H9 (cell line): ENCODE data around the gene CXCL9. TPM values are rescaled to one million over a fixed set of nuclear protein-coding genes. Genes with fewer than 3 reads are reported as not detected.

Source experiments
- DNase-seq: peaks from one replicate; pipeline ENCODE4 v3.0.0-alpha.2; 2017
- H2AFZ ChIP-seq: one replicate; pipeline ENCODE4 v1.6.1; 2013; ENCODE audit warnings: mild to moderate bottlenecking, low read length, control low read depth, moderate library complexity
- H2AK5ac ChIP-seq: 2 replicates; pipeline ENCODE4 v1.6.1; 2013; ENCODE audit warnings: low read length, control low read depth, mixed read lengths; ENCODE audit not compliant: insufficient read length
- H2BK120ac ChIP-seq: one replicate; pipeline ENCODE4 v1.6.1; 2013; ENCODE audit warnings: low read depth, mild to moderate bottlenecking, low read length, control low read depth, inconsistent platforms; ENCODE audit not compliant: poor library complexity, severe bottlenecking
- H2BK12ac ChIP-seq: 2 replicates; pipeline ENCODE4 v1.6.1; 2013; ENCODE audit warnings: low read length, control low read depth, mixed read lengths, low read depth; ENCODE audit not compliant: insufficient read length
- H2BK15ac ChIP-seq: 2 replicates; pipeline ENCODE4 v1.6.1; 2013; ENCODE audit warnings: low read depth, low read length, control low read depth
- H2BK20ac ChIP-seq: one replicate; pipeline ENCODE4 v1.6.1; 2013; ENCODE audit warnings: low read depth, mild to moderate bottlenecking, low read length, control low read depth, inconsistent platforms; ENCODE audit not compliant: poor library complexity, severe bottlenecking
- H2BK5ac ChIP-seq: 2 replicates; pipeline ENCODE4 v1.6.1; 2013; ENCODE audit warnings: low read length, control low read depth, mixed read lengths; ENCODE audit not compliant: insufficient read length
- H3K14ac ChIP-seq: 2 replicates; pipeline ENCODE4 v1.6.1; 2013; ENCODE audit warnings: low read length, control low read depth; ENCODE audit not compliant: insufficient read depth
- H3K18ac ChIP-seq: 2 replicates; pipeline ENCODE4 v1.6.1; 2013; ENCODE audit warnings: low read depth, mild to moderate bottlenecking, mixed read lengths, low read length, control low read depth; ENCODE audit not compliant: insufficient read length
- H3K23ac ChIP-seq: 2 replicates; pipeline ENCODE4 v1.6.1; 2013; ENCODE audit warnings: low read length, control low read depth, mixed read lengths, low read depth; ENCODE audit not compliant: insufficient read length
- H3K23me2 ChIP-seq: 2 replicates; pipeline ENCODE4 v1.6.1; 2013; ENCODE audit warnings: low read depth, mild to moderate bottlenecking, mixed read lengths, low read length, control low read depth; ENCODE audit not compliant: insufficient read length, poor library complexity, severe bottlenecking
- H3K27ac ChIP-seq: 2 replicates; pipeline ENCODE4 v1.5.1; 2013; ENCODE audit warnings: low read length, control low read depth, mixed read lengths, low read depth; ENCODE audit not compliant: insufficient read length
- H3K27me3 ChIP-seq: 2 replicates; pipeline ENCODE4 v1.6.1; 2013; ENCODE audit warnings: low read length, control low read depth, inconsistent platforms; ENCODE audit not compliant: insufficient read depth
- H3K4ac ChIP-seq: 2 replicates; pipeline ENCODE4 v1.6.1; 2013; ENCODE audit warnings: low read depth, mild to moderate bottlenecking, control low read depth, inconsistent platforms, low read length, moderate library complexity
- H3K4me1 ChIP-seq: 2 replicates; pipeline ENCODE4 v1.6.1; 2013; ENCODE audit warnings: low read length, control low read depth, inconsistent platforms; ENCODE audit not compliant: insufficient read depth
- H3K4me2 ChIP-seq: 2 replicates; pipeline ENCODE4 v1.6.1; 2013; ENCODE audit warnings: low read length, control low read depth, mixed read lengths; ENCODE audit not compliant: insufficient read length, insufficient read depth
- H3K56ac ChIP-seq: 2 replicates; pipeline ENCODE4 v1.6.1; 2013; ENCODE audit warnings: low read depth, mild to moderate bottlenecking, mixed read lengths, low read length, control low read depth; ENCODE audit not compliant: insufficient read length
- H3K79me1 ChIP-seq: 2 replicates; pipeline ENCODE4 v1.6.1; 2013; ENCODE audit warnings: low read depth, mild to moderate bottlenecking, moderate library complexity, low read length, control low read depth, inconsistent platforms; ENCODE audit not compliant: insufficient read depth, poor library complexity, severe bottlenecking
- H3K79me2 ChIP-seq: 2 replicates; pipeline ENCODE4 v1.6.1; 2013; ENCODE audit warnings: low read length, control low read depth, inconsistent platforms; ENCODE audit not compliant: insufficient read depth
- H3K9ac ChIP-seq: 2 replicates; pipeline ENCODE4 v1.6.1; 2013; ENCODE audit warnings: low read length, control low read depth, mixed read lengths; ENCODE audit not compliant: insufficient read length; ENCODE audit errors: extremely low read depth
- H3K9me3 ChIP-seq: one replicate; pipeline ENCODE4 v1.6.1; 2013; ENCODE audit warnings: low read depth, low read length, inconsistent platforms; ENCODE audit not compliant: control insufficient read depth
- H3T11ph ChIP-seq: one replicate; pipeline ENCODE4 v1.6.1; 2013; ENCODE audit warnings: mild to moderate bottlenecking, low read length, control low read depth, inconsistent platforms
- H4K20me1 ChIP-seq: one replicate; pipeline ENCODE4 v1.6.1; 2013; ENCODE audit not compliant: control insufficient read depth, insufficient read length, insufficient read depth
- H4K5ac ChIP-seq: 2 replicates; pipeline ENCODE4 v1.6.1; 2013; ENCODE audit warnings: low read depth, mild to moderate bottlenecking, mixed read lengths, low read length, control low read depth; ENCODE audit not compliant: insufficient read length
- H4K8ac ChIP-seq: replicated peaks from 2 replicates; pipeline ENCODE4 v1.6.1; 2013; ENCODE audit warnings: low read length, control low read depth, mixed read lengths, low read depth; ENCODE audit not compliant: insufficient read length
- H4K91ac ChIP-seq: 2 replicates; pipeline ENCODE4 v1.6.1; 2013; ENCODE audit warnings: low read depth, mild to moderate bottlenecking, moderate library complexity, mixed read lengths, low read length, control low read depth; ENCODE audit not compliant: insufficient read length
- H3K27ac Mint-ChIP-seq, 3 experiments: 2 replicates in 2 of 3; 3 replicates in 1 of 3; pipeline ENCODE4 v1.8.0; 2020 to 2021; ENCODE audit warnings: mixed read lengths in 3 of 3, mild to moderate bottlenecking in 1 of 3, moderate library complexity in 1 of 3
- H3K27me3 Mint-ChIP-seq: 2 replicates; pipeline ENCODE4 v1.8.0; 2021; ENCODE audit warnings: low read depth, mild to moderate bottlenecking, moderate library complexity, mixed read lengths
- H3K36me3 Mint-ChIP-seq, 3 experiments: 2 replicates in 2 of 3; 3 replicates in 1 of 3; pipeline ENCODE4 v1.8.0; 2020 to 2021; ENCODE audit warnings: low read depth in 3 of 3, mixed read lengths in 3 of 3; ENCODE audit not compliant: insufficient read depth in 1 of 3
- H3K4me1 Mint-ChIP-seq, 2 experiments: 2 replicates each; pipeline ENCODE4 v1.8.0; 2020; ENCODE audit warnings: mixed read lengths in 2 of 2
- H3K4me3 Mint-ChIP-seq, 2 experiments: 2 replicates in 1 of 2; 3 replicates in 1 of 2; pipeline ENCODE4 v1.8.0; 2020 to 2021; ENCODE audit warnings: mild to moderate bottlenecking in 2 of 2, mixed read lengths in 2 of 2, moderate library complexity in 1 of 2
- H3K9me3 Mint-ChIP-seq, 2 experiments: 2 replicates in 1 of 2; 3 replicates in 1 of 2; pipeline ENCODE4 v1.8.0; 2020; ENCODE audit warnings: mild to moderate bottlenecking in 2 of 2, mixed read lengths in 2 of 2, moderate library complexity in 1 of 2
- CTCF ChIP-seq: fragments of 200-600 bp; sonication (generic); conservative IDR thresholded peaks from 3 replicates; pipeline ENCODE4 v1.8.0; 2021; ENCODE audit warnings: antibody characterized with exemption, mild to moderate bottlenecking
- WGBS: extraction: QIAGEN DNeasy Blood & Tissue Kit; methylation state at CpG from one replicate; pipeline ENCODE4 v1.1.7; 2013; ENCODE audit warnings: missing lambda C conversion rate, low lambda C conversion rate, mixed read lengths; ENCODE audit not compliant: insufficient read length; ENCODE audit errors: extremely low coverage; 5-methylcytosine and 5-hydroxymethylcytosine counted together
- total RNA-seq: library from RNA; stranded (reverse); gene quantifications from 2 replicates; pipeline ENCODE4 v1.2.1, GENCODE V29; 2021

The CXCL9 gene
- total RNA-seq, 1 experiment from 2014 or later = not detected

DNA sequence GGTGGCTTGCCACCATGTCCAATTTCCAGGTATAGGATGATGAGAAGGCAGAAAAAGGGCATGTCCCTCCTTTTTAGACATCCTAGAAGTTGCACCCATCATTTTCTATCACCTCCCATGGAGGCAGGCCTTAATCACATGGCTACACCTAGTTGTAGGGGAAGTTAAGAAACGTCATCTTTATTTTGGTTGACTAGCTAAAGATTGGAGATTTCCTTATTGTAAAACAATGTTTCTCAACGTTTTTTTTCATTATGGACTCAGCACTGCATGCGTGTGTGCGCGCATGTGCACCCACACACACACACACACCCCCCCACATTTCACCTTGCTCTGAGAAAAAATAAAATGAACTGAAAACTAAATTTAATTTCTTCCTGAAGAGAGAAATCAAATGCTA, 2.0 kb upstream of the CXCL9 start:
- Histone ChIP-seq H4K20me1 (no peaks in the 10 kb centered on the region), H3K4me1 (peaks cover 10% of the 10 kb centered on the region; the same call in 1 of the 2 replicates), H3K14ac (no peak overlapping the region), H4K5ac (no peak overlapping the region), H3T11ph (no peak overlapping the region), H4K8ac (no peak overlapping the region), H3K4me2 (no peak overlapping the region), H3K18ac (no peak overlapping the region), H2BK15ac (no peak overlapping the region), H3K23me2 (no peaks in the 10 kb centered on the region), H3K9me3 (no peaks in the 10 kb centered on the region), H2BK20ac (no peak overlapping the region), H2BK12ac (no peak overlapping the region), H2AK5ac (no peak overlapping the region), H3K27me3 (no peaks in the 10 kb centered on the region), H2AFZ (no peak overlapping the region), H3K23ac (no peak overlapping the region), H3K79me1 (no peaks in the 10 kb centered on the region), H3K27ac (no peak overlapping the region), H2BK120ac (no peak overlapping the region), H4K91ac (no peak overlapping the region), H3K79me2 (no peaks in the 10 kb centered on the region), H3K9ac (no peak overlapping the region), H2BK5ac (no peak overlapping the region), H3K4ac (no peak overlapping the region), H3K56ac (no peak overlapping the region)
- Mint-ChIP-seq H3K4me3 (no peak overlapping the region), H3K27ac (no peak overlapping the region), H3K36me3 (no peaks in the 10 kb centered on the region), H3K9me3 (no peaks in the 10 kb centered on the region), H3K4me1 (peaks cover 16 to 19% of the 10 kb centered on the region in 2 experiments), H3K27me3 (peaks cover 9% of the 10 kb centered on the region; the same call in 1 of the 2 replicates)
- no CpG with 5 or more reads among the region's 5 CpGs for WGBS
- DNase-seq = no peak
- TF ChIP-seq CTCF = no peak
